ENCODE measurements around the gene LARP4B. TPM values are rescaled to one million over a fixed set of nuclear protein-coding genes. Genes with fewer than 3 reads are reported as not detected.

Gene LARP4B
- total RNA-seq, 1 donor from 2014 or later, result 30.8 TPM

- H3K4me3 ChIP-seq (ENCODE audit: low read length in 3 of 3), result peak overlapping the region; percentile 13 to 55 (median 32)
- H3K9ac ChIP-seq (ENCODE audit: low read depth in 1 of 3, low read length in 3 of 3), result peak overlapping the region in 2 of 3 donors; percentile 14 to 61
- peaks cover 0 to 4% (median 0%) of the 10 kb centered on the region in 3 donors for H3K36me3 ChIP-seq (ENCODE audit: control insufficient read depth in 3 of 3, insufficient read depth in 3 of 3, low read length in 3 of 3)
- H3K4me1 ChIP-seq (ENCODE audit: control insufficient read depth in 3 of 3, insufficient read depth in 3 of 3, low read length in 3 of 3), result peaks cover 11 to 23% (median 16%) of the 10 kb centered on the region in 3 donors
- no peak overlapping the region for H3K27ac ChIP-seq (ENCODE audit: low read depth, low read length)
- H3K9me3 ChIP-seq (ENCODE audit: control insufficient read depth in 3 of 3, low read length in 3 of 3), result no peaks in the 10 kb centered on the region
- H3K27me3 ChIP-seq (ENCODE audit: control insufficient read depth in 3 of 3, insufficient read depth in 3 of 3, low read length in 3 of 3), result peaks cover 0 to 17% (median 15%) of the 10 kb centered on the region in 3 donors
Observed at GRCh38 chr10:788796-789748, 142.4 kb downstream of the LARP4B start.

DNA sequence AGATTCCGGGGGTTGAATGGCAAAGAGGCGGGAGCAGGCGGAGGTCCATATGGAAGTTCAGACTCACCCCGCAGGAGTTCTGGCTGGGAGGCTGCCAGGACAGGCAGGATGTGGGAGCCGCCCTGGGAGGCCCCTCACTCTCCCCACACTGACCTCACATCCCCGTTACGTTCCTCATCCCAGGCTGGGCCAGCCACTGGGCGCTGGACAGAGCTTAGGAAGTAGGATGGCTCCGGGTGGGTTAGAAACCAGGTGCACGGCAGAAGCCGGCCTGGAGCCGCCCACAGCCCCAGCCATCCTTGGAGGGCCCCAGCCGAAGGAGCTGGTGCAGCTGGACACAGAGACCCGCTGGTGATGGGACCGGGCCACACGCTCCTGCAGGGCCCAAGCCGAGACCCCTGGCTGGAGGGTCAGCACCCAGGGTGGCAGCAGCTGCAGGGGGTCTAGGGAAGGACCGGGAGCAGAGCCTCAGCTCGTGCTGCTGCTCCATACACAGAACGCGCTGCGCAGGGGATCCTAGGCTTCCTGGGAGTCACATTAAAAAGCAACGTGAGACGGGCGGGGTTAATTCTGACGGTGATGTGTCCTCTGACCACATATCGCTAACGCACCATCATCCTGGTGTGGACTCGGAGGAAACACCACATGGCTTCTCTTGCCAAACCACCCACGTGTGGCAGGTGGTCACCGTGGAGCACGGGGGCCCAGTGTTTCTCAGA lies 143.4 kb downstream of the LARP4B start:
- Histone ChIP-seq H3K4me3 (ENCODE audit: low read length in 3 of 3) (peak overlapping the region in 1 of 3 donors; percentile 13), H3K9me3 (ENCODE audit: control insufficient read depth in 3 of 3, low read length in 3 of 3) (no peaks in the 10 kb centered on the region), H3K36me3 (ENCODE audit: control insufficient read depth in 3 of 3, insufficient read depth in 3 of 3, low read length in 3 of 3) (peaks cover 0 to 4% (median 0%) of the 10 kb centered on the region in 3 donors), H3K9ac (ENCODE audit: low read depth in 1 of 3, low read length in 3 of 3) (no peak overlapping the region), H3K4me1 (ENCODE audit: control insufficient read depth in 3 of 3, insufficient read depth in 3 of 3, low read length in 3 of 3) (peaks cover 11 to 23% (median 16%) of the 10 kb centered on the region in 3 donors), H3K27ac (ENCODE audit: low read depth, low read length) (no peak overlapping the region), H3K27me3 (ENCODE audit: control insufficient read depth in 3 of 3, insufficient read depth in 3 of 3, low read length in 3 of 3) (peaks cover 0 to 22% (median 15%) of the 10 kb centered on the region in 3 donors)

DNA sequence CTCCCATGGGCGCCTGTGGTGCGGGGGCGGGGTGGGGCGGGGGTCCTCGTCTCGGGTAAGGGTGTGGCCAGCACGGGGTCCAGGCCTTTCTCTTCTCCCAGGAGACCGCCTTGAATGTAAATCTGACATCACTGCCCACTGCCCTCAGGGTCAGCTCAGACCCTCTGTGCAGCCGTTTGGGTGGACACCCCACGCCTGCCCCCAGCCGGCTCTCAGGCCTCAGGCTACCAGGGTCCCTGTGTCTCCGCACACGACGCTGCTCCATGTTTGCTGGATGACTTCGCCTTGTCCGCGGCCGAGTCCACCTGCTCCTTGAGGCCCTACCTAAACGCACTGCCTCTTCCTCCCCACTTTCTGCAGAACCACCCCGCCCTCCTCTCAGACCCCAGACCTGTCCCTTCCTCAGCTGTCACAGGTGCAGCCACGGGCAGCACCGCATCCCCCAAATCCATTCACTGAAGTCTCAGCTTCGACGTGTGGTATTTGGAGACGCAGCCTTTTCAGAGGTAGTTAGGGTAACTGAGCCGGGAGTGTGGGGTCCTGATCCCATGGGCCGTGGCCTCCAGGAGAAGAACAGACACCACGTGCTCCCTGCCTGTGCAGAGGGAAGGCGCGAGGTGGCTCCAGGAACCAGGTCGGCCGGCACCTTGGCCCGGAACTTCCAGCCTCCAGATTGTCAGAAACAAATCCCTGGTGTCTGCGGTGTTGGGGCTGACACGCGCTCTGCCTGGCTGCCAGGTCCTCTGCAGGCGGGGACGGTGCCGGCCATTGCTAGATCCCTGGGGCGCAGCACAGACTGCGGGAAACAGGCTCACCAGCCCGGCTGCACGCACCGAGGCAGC lies 144.7 kb downstream of the LARP4B start:
- Histone ChIP-seq H3K4me3 (ENCODE audit: low read length in 3 of 3) (no peak overlapping the region), H3K4me1 (ENCODE audit: control insufficient read depth in 3 of 3, insufficient read depth in 3 of 3, low read length in 3 of 3) (peaks cover 11 to 23% (median 16%) of the 10 kb centered on the region in 3 donors), H3K36me3 (ENCODE audit: control insufficient read depth in 3 of 3, insufficient read depth in 3 of 3, low read length in 3 of 3) (peaks cover 0 to 4% (median 0%) of the 10 kb centered on the region in 3 donors), H3K27me3 (ENCODE audit: control insufficient read depth in 3 of 3, insufficient read depth in 3 of 3, low read length in 3 of 3) (peaks cover 0 to 29% (median 18%) of the 10 kb centered on the region in 3 donors), H3K27ac (ENCODE audit: low read depth, low read length) (no peak overlapping the region), H3K9ac (ENCODE audit: low read depth in 1 of 3, low read length in 3 of 3) (no peak overlapping the region), H3K9me3 (ENCODE audit: control insufficient read depth in 3 of 3, low read length in 3 of 3) (no peaks in the 10 kb centered on the region)

GRCh38 chr10:785861-786214 lies 145.7 kb downstream of the LARP4B start:
- Histone ChIP-seq H3K36me3 (ENCODE audit: control insufficient read depth in 3 of 3, insufficient read depth in 3 of 3, low read length in 3 of 3) (no peaks in the 10 kb centered on the region), H3K9me3 (ENCODE audit: control insufficient read depth in 3 of 3, low read length in 3 of 3) (no peaks in the 10 kb centered on the region), H3K27ac (ENCODE audit: low read depth, low read length) (no peak overlapping the region), H3K9ac (ENCODE audit: low read depth in 1 of 3, low read length in 3 of 3) (no peak overlapping the region), H3K4me3 (ENCODE audit: low read length in 3 of 3) (no peak overlapping the region), H3K27me3 (ENCODE audit: control insufficient read depth in 3 of 3, insufficient read depth in 3 of 3, low read length in 3 of 3) (peaks cover 0 to 34% (median 18%) of the 10 kb centered on the region in 3 donors), H3K4me1 (ENCODE audit: control insufficient read depth in 3 of 3, insufficient read depth in 3 of 3, low read length in 3 of 3) (peaks cover 11 to 23% (median 16%) of the 10 kb centered on the region in 3 donors)

GRCh38 chr10:785089-785860 lies 146.2 kb downstream of the LARP4B start:
- H3K4me3 ChIP-seq (ENCODE audit: low read length in 3 of 3), result peak overlapping the region; percentile 24 to 52 (median 49)
- H3K4me1 ChIP-seq (ENCODE audit: control insufficient read depth in 3 of 3, insufficient read depth in 3 of 3, low read length in 3 of 3), result peaks cover 11 to 23% (median 16%) of the 10 kb centered on the region in 3 donors
- peaks cover 0 to 37% (median 18%) of the 10 kb centered on the region in 3 donors for H3K27me3 ChIP-seq (ENCODE audit: control insufficient read depth in 3 of 3, insufficient read depth in 3 of 3, low read length in 3 of 3)
- H3K36me3 ChIP-seq (ENCODE audit: control insufficient read depth in 3 of 3, insufficient read depth in 3 of 3, low read length in 3 of 3), result no peaks in the 10 kb centered on the region
- peak overlapping the region in 2 of 3 donors; percentile 64 to 68 for H3K9ac ChIP-seq (ENCODE audit: low read depth in 1 of 3, low read length in 3 of 3)
- no peaks in the 10 kb centered on the region for H3K9me3 ChIP-seq (ENCODE audit: control insufficient read depth in 3 of 3, low read length in 3 of 3)
- no peak overlapping the region for H3K27ac ChIP-seq (ENCODE audit: low read depth, low read length)

GRCh38 chr10:784403-785088 lies 147.0 kb downstream of the LARP4B start:
- H3K4me3 ChIP-seq (ENCODE audit: low read length in 3 of 3), result peak overlapping the region; percentile 24 to 52 (median 49)
- H3K9ac ChIP-seq (ENCODE audit: low read depth in 1 of 3, low read length in 3 of 3), result peak overlapping the region in 2 of 3 donors; percentile 64 to 68
- H3K27ac ChIP-seq (ENCODE audit: low read depth, low read length), result no peak overlapping the region
- no peaks in the 10 kb centered on the region for H3K9me3 ChIP-seq (ENCODE audit: control insufficient read depth in 3 of 3, low read length in 3 of 3)
- H3K36me3 ChIP-seq (ENCODE audit: control insufficient read depth in 3 of 3, insufficient read depth in 3 of 3, low read length in 3 of 3), result no peaks in the 10 kb centered on the region
- H3K27me3 ChIP-seq (ENCODE audit: control insufficient read depth in 3 of 3, insufficient read depth in 3 of 3, low read length in 3 of 3), result peaks cover 0 to 37% (median 18%) of the 10 kb centered on the region in 3 donors
- peaks cover 9 to 16% (median 11%) of the 10 kb centered on the region in 3 donors for H3K4me1 ChIP-seq (ENCODE audit: control insufficient read depth in 3 of 3, insufficient read depth in 3 of 3, low read length in 3 of 3)

DNA sequence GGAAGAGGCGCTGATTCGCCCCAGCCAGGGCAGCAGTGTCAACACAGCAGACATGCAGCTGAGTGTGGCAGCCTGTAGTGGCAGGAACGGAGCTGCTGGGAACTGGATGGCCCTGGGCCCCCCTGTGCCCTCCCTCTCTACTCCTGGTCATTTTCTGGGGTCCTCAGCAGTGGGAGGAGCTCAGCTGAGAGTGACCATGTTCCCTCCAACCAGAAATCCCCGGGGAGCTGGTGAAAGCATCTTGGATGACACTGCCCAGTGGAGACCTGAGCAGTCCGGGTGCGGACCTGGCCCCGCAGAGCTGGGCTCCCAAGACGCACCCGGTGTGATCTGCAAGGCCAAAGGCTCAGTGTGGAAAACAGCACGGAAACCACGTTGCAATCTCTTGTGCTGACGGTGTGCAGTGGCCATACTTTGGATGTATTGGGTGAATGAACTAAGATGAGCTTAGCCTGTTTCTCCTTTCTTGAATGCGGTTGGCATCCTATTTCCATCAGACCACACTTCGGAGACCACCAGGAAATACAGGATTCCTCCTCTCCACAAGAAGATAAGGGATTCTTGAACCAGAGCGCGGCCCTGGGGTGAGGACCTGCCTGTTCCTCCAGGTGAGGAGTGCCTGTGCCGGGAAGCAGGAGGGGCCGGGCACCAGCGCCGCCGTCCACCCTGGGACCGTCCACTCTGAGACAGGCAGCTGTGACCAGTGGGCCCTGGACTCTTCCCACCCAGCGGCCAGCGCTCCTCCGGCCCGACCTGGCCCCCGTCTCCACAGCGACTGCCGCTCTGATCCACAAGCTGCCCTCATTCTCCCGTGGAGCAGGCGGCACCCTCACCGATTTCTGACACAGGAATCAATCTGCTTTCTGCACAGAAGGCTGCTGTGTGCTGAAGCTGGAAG lies 148.5 kb downstream of the LARP4B start:
- Histone ChIP-seq H3K9me3 (ENCODE audit: control insufficient read depth in 3 of 3, low read length in 3 of 3) (no peaks in the 10 kb centered on the region), H3K27me3 (ENCODE audit: control insufficient read depth in 3 of 3, insufficient read depth in 3 of 3, low read length in 3 of 3) (peaks cover 0 to 32% (median 18%) of the 10 kb centered on the region in 3 donors), H3K4me1 (ENCODE audit: control insufficient read depth in 3 of 3, insufficient read depth in 3 of 3, low read length in 3 of 3) (peaks cover 3 to 7% (median 3%) of the 10 kb centered on the region in 3 donors), H3K36me3 (ENCODE audit: control insufficient read depth in 3 of 3, insufficient read depth in 3 of 3, low read length in 3 of 3) (no peaks in the 10 kb centered on the region), H3K9ac (ENCODE audit: low read depth in 1 of 3, low read length in 3 of 3) (no peak overlapping the region), H3K4me3 (ENCODE audit: low read length in 3 of 3) (no peak overlapping the region), H3K27ac (ENCODE audit: low read depth, low read length) (no peak overlapping the region)

Measured in skeletal muscle tissue (tissue), 4 donors.